HEK293 (cell line): ENCODE results near the gene CENPH.

Experiments used
- EGR2 ChIP-seq: fragments of 450-650 bp; formaldehyde crosslinking; IDR thresholded peaks from 2 replicates; pipeline ENCODE4 v1.5.1; 2016; ENCODE audit warnings: low read depth, missing biosample characterization, missing genetic modification characterization
- KLF9 ChIP-seq: fragments of 450-650 bp; formaldehyde crosslinking; IDR thresholded peaks from 2 replicates; pipeline ENCODE4 v1.5.1; 2016; ENCODE audit warnings: missing biosample characterization, missing genetic modification characterization, low read depth
- PRDM10 ChIP-seq: fragments of 450-650 bp; formaldehyde crosslinking; IDR thresholded peaks from 2 replicates; pipeline ENCODE4 v1.5.1; 2016; ENCODE audit warnings: missing biosample characterization, missing genetic modification characterization
- REST ChIP-seq: fragments of 450-650 bp; formaldehyde crosslinking; IDR thresholded peaks from 2 replicates; pipeline ENCODE4 v1.5.1; 2016; ENCODE audit warnings: missing biosample characterization, missing genetic modification characterization
- ZBTB26 ChIP-seq: fragments of 450-650 bp; formaldehyde crosslinking; optimal IDR thresholded peaks from 2 replicates; pipeline ENCODE3; 2016; ENCODE audit warnings: missing biosample characterization, mild to moderate bottlenecking, missing genetic modification characterization
- ZNF174 ChIP-seq: fragments of 450-650 bp; formaldehyde crosslinking; IDR thresholded peaks from 2 replicates; pipeline ENCODE4 v1.5.0; 2017; ENCODE audit warnings: missing biosample characterization, mild to moderate bottlenecking, missing genetic modification characterization
- ZNF362 ChIP-seq: fragments of 450-650 bp; formaldehyde crosslinking; IDR thresholded peaks from 2 replicates; pipeline ENCODE4 v1.5.1; 2016; ENCODE audit warnings: missing biosample characterization, missing genetic modification characterization
- ZNF366 ChIP-seq: fragments of 450-650 bp; formaldehyde crosslinking; conservative IDR thresholded peaks from 2 replicates; pipeline ENCODE4 v1.5.1; 2016; ENCODE audit warnings: missing biosample characterization, missing genetic modification characterization
- ZNF423 ChIP-seq: fragments of 450-650 bp; formaldehyde crosslinking; IDR thresholded peaks from 2 replicates; pipeline ENCODE4 v1.5.1; 2016; ENCODE audit warnings: missing biosample characterization, missing genetic modification characterization
- ZNF530 ChIP-seq: fragments of 450-650 bp; formaldehyde crosslinking; IDR thresholded peaks from 2 replicates; pipeline ENCODE4 v1.5.1; 2016; ENCODE audit warnings: low read depth, missing biosample characterization, missing genetic modification characterization
- ZNF548 ChIP-seq: fragments of 450-650 bp; formaldehyde crosslinking; IDR thresholded peaks from 2 replicates; pipeline ENCODE4 v1.5.1; 2016; ENCODE audit warnings: missing biosample characterization, missing genetic modification characterization
- ZNF571 ChIP-seq: fragments of 450-650 bp; formaldehyde crosslinking; IDR thresholded peaks from 2 replicates; pipeline ENCODE4 v1.5.0; 2017; ENCODE audit warnings: missing biosample characterization, missing genetic modification characterization
- ZNF629 ChIP-seq: fragments of 450-650 bp; formaldehyde crosslinking; IDR thresholded peaks from 2 replicates; pipeline ENCODE4 v1.5.1; 2017; ENCODE audit warnings: missing biosample characterization, missing genetic modification characterization
- ZSCAN4 ChIP-seq: fragments of 450-650 bp; formaldehyde crosslinking; IDR thresholded peaks from 2 replicates; pipeline ENCODE4 v1.5.1; 2017; ENCODE audit warnings: missing biosample characterization, missing genetic modification characterization
- TF ChIP-seq, protein P1 (sequence below): IDR thresholded peaks from 2 replicates; pipeline ENCODE4 v1.6.1; 2011; ENCODE audit warnings: mild to moderate bottlenecking, low read depth, low read length, borderline replicate concordance
- TF ChIP-seq, protein P2 (sequence below): fragments of 450-650 bp; formaldehyde crosslinking; IDR thresholded peaks from 2 replicates; pipeline ENCODE4 v1.5.1; 2016; ENCODE audit warnings: missing biosample characterization, missing genetic modification characterization
- TF ChIP-seq, protein P3 (sequence below): fragments of 450-650 bp; formaldehyde crosslinking; IDR thresholded peaks from 2 replicates; pipeline ENCODE4 v1.5.1; 2016; ENCODE audit warnings: missing biosample characterization, missing genetic modification characterization
- TF ChIP-seq, protein P4 (sequence below): fragments of 450-650 bp; formaldehyde crosslinking; conservative IDR thresholded peaks from 2 replicates; pipeline ENCODE4 v1.5.1; 2016; ENCODE audit warnings: low read depth, missing biosample characterization, missing genetic modification characterization

CENPH gene

GRCh38 chr5:69234457-69235268, 45.3 kb downstream of the CENPH start, which contains the start of gene CDK7 (continued):
- TF ChIP-seq, protein P1, sequence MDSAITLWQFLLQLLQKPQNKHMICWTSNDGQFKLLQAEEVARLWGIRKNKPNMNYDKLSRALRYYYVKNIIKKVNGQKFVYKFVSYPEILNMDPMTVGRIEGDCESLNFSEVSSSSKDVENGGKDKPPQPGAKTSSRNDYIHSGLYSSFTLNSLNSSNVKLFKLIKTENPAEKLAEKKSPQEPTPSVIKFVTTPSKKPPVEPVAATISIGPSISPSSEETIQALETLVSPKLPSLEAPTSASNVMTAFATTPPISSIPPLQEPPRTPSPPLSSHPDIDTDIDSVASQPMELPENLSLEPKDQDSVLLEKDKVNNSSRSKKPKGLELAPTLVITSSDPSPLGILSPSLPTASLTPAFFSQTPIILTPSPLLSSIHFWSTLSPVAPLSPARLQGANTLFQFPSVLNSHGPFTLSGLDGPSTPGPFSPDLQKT: no peak
- TF ChIP-seq PRDM10 (tag by site-specific recombination): peak; percentile 85
- peak; percentile 59; the same call in 1 of the 2 replicates for TF ChIP-seq ZNF629 (tag by site-specific recombination)
- TF ChIP-seq ZNF548 (tag by site-specific recombination): no peak
- TF ChIP-seq ZNF362 (tag by site-specific recombination): no peak
- peak; percentile 45; the same call in 1 of the 2 replicates for TF ChIP-seq REST (tag by site-specific recombination)
- TF ChIP-seq ZSCAN4 (tag by site-specific recombination): no peak
- peak; percentile 71; the same call in 1 of the 2 replicates for TF ChIP-seq KLF9 (tag by site-specific recombination)
- TF ChIP-seq ZNF571 (tag by site-specific recombination): no peak
- TF ChIP-seq, protein P2, sequence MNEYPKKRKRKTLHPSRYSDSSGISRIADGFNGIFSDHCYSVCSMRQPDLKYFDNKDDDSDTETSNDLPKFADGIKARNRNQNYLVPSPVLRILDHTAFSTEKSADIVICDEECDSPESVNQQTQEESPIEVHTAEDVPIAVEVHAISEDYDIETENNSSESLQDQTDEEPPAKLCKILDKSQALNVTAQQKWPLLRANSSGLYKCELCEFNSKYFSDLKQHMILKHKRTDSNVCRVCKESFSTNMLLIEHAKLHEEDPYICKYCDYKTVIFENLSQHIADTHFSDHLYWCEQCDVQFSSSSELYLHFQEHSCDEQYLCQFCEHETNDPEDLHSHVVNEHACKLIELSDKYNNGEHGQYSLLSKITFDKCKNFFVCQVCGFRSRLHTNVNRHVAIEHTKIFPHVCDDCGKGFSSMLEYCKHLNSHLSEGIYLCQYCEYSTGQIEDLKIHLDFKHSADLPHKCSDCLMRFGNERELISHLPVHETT (tag by site-specific recombination): no peak
- peak; percentile 34 for TF ChIP-seq ZBTB26 (tag by site-specific recombination)
- TF ChIP-seq, protein P3, sequence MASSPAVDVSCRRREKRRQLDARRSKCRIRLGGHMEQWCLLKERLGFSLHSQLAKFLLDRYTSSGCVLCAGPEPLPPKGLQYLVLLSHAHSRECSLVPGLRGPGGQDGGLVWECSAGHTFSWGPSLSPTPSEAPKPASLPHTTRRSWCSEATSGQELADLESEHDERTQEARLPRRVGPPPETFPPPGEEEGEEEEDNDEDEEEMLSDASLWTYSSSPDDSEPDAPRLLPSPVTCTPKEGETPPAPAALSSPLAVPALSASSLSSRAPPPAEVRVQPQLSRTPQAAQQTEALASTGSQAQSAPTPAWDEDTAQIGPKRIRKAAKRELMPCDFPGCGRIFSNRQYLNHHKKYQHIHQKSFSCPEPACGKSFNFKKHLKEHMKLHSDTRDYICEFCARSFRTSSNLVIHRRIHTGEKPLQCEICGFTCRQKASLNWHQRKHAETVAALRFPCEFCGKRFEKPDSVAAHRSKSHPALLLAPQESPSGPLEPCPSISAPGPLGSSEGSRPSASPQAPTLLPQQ (tag by site-specific recombination): peak; percentile 99
- TF ChIP-seq EGR2 (tag by site-specific recombination): peak; percentile 80
- TF ChIP-seq ZNF530: no peak
- TF ChIP-seq, protein P4, sequence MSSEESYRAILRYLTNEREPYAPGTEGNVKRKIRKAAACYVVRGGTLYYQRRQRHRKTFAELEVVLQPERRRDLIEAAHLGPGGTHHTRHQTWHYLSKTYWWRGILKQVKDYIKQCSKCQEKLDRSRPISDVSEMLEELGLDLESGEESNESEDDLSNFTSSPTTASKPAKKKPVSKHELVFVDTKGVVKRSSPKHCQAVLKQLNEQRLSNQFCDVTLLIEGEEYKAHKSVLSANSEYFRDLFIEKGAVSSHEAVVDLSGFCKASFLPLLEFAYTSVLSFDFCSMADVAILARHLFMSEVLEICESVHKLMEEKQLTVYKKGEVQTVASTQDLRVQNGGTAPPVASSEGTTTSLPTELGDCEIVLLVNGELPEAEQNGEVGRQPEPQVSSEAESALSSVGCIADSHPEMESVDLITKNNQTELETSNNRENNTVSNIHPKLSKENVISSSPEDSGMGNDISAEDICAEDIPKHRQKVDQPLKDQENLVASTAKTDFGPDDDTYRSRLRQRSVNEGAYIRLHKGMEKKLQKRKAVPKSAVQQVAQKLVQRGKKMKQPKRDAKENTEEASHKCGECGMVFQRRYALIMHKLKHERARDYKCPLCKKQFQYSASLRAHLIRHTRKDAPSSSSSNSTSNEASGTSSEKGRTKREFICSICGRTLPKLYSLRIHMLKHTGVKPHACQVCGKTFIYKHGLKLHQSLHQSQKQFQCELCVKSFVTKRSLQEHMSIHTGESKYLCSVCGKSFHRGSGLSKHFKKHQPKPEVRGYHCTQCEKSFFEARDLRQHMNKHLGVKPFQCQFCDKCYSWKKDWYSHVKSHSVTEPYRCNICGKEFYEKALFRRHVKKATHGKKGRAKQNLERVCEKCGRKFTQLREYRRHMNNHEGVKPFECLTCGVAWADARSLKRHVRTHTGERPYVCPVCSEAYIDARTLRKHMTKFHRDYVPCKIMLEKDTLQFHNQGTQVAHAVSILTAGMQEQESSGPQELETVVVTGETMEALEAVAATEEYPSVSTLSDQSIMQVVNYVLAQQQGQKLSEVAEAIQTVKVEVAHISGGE (tag by site-specific recombination): peak; percentile 97
- TF ChIP-seq ZNF423 (tag by site-specific recombination): no peak
- TF ChIP-seq ZNF174: no peak
- no peak for TF ChIP-seq ZNF366 (tag by site-specific recombination)
